Upper lobe of left lung (tissue), 6 donors: ENCODE results near the gene STK10. TPM values are rescaled to one million over a fixed set of nuclear protein-coding genes. Genes with fewer than 3 reads are reported as not detected.

ENCODE experiments used
- ATAC-seq, 2 donors: fragments of 200-7000 bp; cut with Tn5 transposase; one replicate each; pipeline ENCODE4 v1.9.1; 2022; ENCODE audit warnings: mild to moderate bottlenecking in 2 of 2, moderate library complexity in 2 of 2; ENCODE audit not compliant: low FRiP score in 2 of 2
- DNase-seq, 2 donors: peaks; one replicate each; pipeline ENCODE4 v3.0.0-alpha.2; 2019 to 2020
- H3K27ac ChIP-seq, 4 donors: fragments of 200-600 bp; sonication (generic); one replicate each; pipeline ENCODE4 v1.5.1; 2016 to 2019
- H3K27me3 ChIP-seq, 4 donors: fragments of 200-600 bp; sonication (generic); one replicate each; pipeline ENCODE4 v1.5.1; 2017 to 2019
- H3K36me3 ChIP-seq, 4 donors: fragments of 200-600 bp; sonication (generic); one replicate each; pipeline ENCODE4 v1.5.1; 2016 to 2019
- H3K4me1 ChIP-seq, 4 donors: fragments of 200-600 bp; sonication (generic); one replicate each; pipeline ENCODE4 v1.5.1; 2018 to 2019
- H3K4me3 ChIP-seq, 4 donors: fragments of 200-600 bp; sonication (generic); one replicate each; pipeline ENCODE4 v1.5.1; 2017 to 2019; ENCODE audit warnings: mild to moderate bottlenecking in 2 of 4, moderate library complexity in 1 of 4
- H3K9me3 ChIP-seq, 4 donors: fragments of 200-600 bp; sonication (generic); one replicate each; pipeline ENCODE4 v1.5.1; 2018 to 2019
- EP300 ChIP-seq, 4 donors: sonication (generic); formaldehyde crosslinking; IDR thresholded peaks; one replicate each; pipeline ENCODE4 v1.5.1; 2017; ENCODE audit warnings: antibody characterized with exemption in 4 of 4, control low read depth in 2 of 4
- POLR2A ChIP-seq, 4 donors: fragments of 450-650 bp; IDR thresholded peaks; one replicate each; pipeline ENCODE4 v1.5.1; 2016 to 2017; ENCODE audit warnings: antibody characterized with exemption in 4 of 4, mild to moderate bottlenecking in 2 of 4
- POLR2AphosphoS5 ChIP-seq, 2 donors: sonication (generic); formaldehyde crosslinking; IDR thresholded peaks; one replicate each; pipeline ENCODE4 v1.5.1; 2017; ENCODE audit warnings: antibody characterized with exemption in 2 of 2
- WGBS, 2 donors: methylation state at CpG; one replicate each; pipeline ENCODE4 v1.1.5; 2017 to 2018; 5-methylcytosine and 5-hydroxymethylcytosine counted together
- total RNA-seq, 6 donors: library from RNA; depleted of rRNA in 4 of 6; stranded (reverse); fragments of >200 nt in 4 of 6; gene quantifications; one replicate each; pipeline versions ENCODE4 v1.1.0 to v1.2.1, GENCODE V29; 2016 to 2021
- TF ChIP-seq, protein P1 (sequence below), 6 experiments: fragments of 450-650 bp in 4 of 6; fragments of 200-600 bp in 2 of 6; sonication (generic) in 2 of 6; IDR thresholded peaks; one replicate each; pipeline ENCODE4 v1.5.1; 2016 to 2019; ENCODE audit warnings: antibody characterized with exemption in 6 of 6
- donor health status: DM: no; HTN: no; CAD: no; lungs with moderate emphysema.
- donor health status: DM: no; HTN: yes; CAD: no; lungs with severe emphysema.

STK10 gene
- total RNA-seq, 6 donors from 2014 or later, result 50.6 to 170 (median 60.5) TPM

DNA sequence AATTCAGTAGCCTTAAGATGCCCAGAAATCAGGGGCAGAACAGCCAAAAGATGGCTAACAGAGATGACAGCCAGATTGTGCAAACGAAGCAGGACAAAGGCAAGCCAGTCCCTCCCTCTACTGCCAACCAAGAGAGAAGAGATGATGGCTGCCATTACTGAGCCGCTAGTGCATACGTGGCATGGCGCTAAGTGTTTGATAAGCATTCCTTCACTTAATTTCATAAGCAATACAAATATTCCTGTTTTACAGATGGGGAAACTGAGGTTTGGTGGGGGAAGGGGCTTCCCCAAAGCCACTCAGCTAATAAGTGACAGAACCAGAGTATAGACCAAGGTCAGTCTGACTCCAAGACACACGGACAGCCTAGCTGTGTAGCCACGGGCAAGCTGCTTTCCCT lies 44.1 kb downstream of the STK10 start:
- Histone ChIP-seq H3K4me1 (peaks cover 8 to 24% (median 13%) of the 10 kb centered on the region in 4 donors), H3K36me3 (peaks cover 0 to 11% (median 0%) of the 10 kb centered on the region in 4 donors), H3K27me3 (no peaks in the 10 kb centered on the region), H3K9me3 (no peaks in the 10 kb centered on the region), H3K4me3 (no peak overlapping the region), H3K27ac (peak overlapping the region in 1 of 4 donors; percentile 40)
- DNase-seq (no peak), ATAC-seq (no peak)
- 83 to 94% methylated on average over 4 to 6 of the region's 6 CpGs for WGBS, 2 donors
- TF ChIP-seq, protein P1, sequence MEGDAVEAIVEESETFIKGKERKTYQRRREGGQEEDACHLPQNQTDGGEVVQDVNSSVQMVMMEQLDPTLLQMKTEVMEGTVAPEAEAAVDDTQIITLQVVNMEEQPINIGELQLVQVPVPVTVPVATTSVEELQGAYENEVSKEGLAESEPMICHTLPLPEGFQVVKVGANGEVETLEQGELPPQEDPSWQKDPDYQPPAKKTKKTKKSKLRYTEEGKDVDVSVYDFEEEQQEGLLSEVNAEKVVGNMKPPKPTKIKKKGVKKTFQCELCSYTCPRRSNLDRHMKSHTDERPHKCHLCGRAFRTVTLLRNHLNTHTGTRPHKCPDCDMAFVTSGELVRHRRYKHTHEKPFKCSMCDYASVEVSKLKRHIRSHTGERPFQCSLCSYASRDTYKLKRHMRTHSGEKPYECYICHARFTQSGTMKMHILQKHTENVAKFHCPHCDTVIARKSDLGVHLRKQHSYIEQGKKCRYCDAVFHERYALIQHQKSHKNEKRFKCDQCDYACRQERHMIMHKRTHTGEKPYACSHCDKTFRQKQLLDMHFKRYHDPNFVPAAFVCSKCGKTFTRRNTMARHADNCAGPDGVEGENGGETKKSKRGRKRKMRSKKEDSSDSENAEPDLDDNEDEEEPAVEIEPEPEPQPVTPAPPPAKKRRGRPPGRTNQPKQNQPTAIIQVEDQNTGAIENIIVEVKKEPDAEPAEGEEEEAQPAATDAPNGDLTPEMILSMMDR (IDR thresholded peaks at IDR 0.05), result no peak
- no peak for TF ChIP-seq EP300 (IDR thresholded peaks at IDR 0.05)
- TF ChIP-seq POLR2AphosphoS5 (IDR thresholded peaks at IDR 0.05), result no peak
- TF ChIP-seq POLR2A (IDR thresholded peaks at IDR 0.05), result no peak

DNA sequence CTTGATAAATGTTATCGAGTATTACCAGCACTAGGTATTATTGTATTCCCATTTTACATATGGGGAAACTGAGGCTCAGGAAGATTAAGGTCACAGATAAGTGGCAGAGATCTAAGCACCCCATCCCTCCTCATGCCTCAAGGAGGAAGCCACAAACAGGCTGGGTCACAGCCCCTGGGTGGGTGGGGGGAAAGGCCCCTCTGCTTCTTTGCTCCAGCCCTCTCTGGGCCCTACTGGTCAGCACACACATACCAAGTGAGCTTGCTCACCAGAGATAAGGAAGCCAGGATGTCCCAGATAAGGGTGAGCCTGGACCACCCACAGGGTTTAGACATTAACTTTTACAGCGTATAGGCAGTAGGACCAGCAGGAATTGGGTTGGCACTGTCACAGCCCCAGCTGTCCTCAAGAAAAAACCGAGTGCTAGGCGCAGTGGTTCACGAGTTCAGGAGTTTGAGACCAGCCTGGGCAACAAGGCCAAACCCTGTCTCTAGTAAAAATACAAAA lies 45.3 kb downstream of the STK10 start:
- Histone ChIP-seq H3K4me1 (peaks cover 7 to 22% (median 13%) of the 10 kb centered on the region in 4 donors), H3K9me3 (no peaks in the 10 kb centered on the region), H3K36me3 (peaks cover 0 to 5% (median 0%) of the 10 kb centered on the region in 4 donors), H3K27ac (no peak overlapping the region), H3K27me3 (no peaks in the 10 kb centered on the region), H3K4me3 (no peak overlapping the region)
- WGBS, 2 donors, result 76 to 85% methylated on average over 5 of the region's 5 CpGs
- TF ChIP-seq POLR2AphosphoS5 (IDR thresholded peaks at IDR 0.05) (no peak), EP300 (IDR thresholded peaks at IDR 0.05) (no peak), POLR2A (IDR thresholded peaks at IDR 0.05) (no peak)
- TF ChIP-seq, protein P1 (IDR thresholded peaks at IDR 0.05), result no peak
- ATAC-seq (no peak), DNase-seq (no peak)

DNA sequence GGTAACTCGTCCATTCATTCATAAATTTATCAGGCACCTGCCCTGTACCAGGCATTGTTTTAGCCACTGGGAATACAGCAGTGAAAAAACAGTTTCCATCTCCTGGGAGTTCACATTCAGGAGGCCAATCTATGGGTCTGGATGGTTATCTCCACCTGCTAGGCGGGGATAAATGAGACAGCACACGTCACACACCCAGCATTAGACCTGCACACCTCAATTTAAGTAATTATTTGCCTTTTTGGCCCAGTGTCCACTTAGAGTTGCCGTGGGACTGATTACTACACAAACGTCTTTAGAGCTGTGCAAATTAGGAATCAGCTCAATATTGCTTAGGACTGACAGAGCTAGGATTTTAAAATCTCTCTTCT lies 46.1 kb downstream of the STK10 start:
- no peaks in the 10 kb centered on the region for H3K27me3 ChIP-seq
- DNase-seq (no peak), ATAC-seq (no peak)
- no peak for TF ChIP-seq POLR2A (IDR thresholded peaks at IDR 0.05)
- TF ChIP-seq POLR2AphosphoS5 (IDR thresholded peaks at IDR 0.05), result no peak
- TF ChIP-seq EP300 (IDR thresholded peaks at IDR 0.05), result no peak
- TF ChIP-seq, protein P1 (IDR thresholded peaks at IDR 0.05), result no peak
- 75 to 80% methylated on average over 4 to 5 of the region's 5 CpGs for WGBS, 2 donors
- peaks cover 7 to 22% (median 13%) of the 10 kb centered on the region in 4 donors for H3K4me1 ChIP-seq
- H3K36me3 ChIP-seq, result peaks cover 0 to 4% (median 0%) of the 10 kb centered on the region in 4 donors
- H3K4me3 ChIP-seq, result no peak overlapping the region
- no peaks in the 10 kb centered on the region for H3K9me3 ChIP-seq
- H3K27ac ChIP-seq, result no peak overlapping the region

DNA sequence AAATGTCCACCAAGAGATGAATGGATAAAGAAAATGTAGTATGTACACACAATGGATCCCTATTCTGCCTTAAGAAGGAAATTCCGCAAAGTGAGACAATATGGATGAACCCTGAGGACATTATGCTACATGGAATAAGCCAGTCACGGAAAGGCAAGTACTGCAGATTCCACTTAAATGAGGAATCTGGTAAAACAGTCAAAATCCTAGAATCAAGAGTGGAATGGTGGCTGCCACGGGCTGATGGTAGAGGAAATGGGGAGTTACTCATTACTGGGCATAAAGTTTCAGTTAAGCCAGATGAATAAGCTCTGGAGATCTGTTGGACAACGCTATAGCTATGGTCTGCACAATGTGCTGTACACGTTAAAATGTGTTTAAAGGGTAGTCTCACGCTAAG lies 47.2 kb downstream of the STK10 start:
- DNase-seq (no peak), ATAC-seq (no peak)
- H3K27ac ChIP-seq, result no peak overlapping the region
- H3K9me3 ChIP-seq, result no peaks in the 10 kb centered on the region
- TF ChIP-seq POLR2AphosphoS5 (IDR thresholded peaks at IDR 0.05) (no peak), EP300 (IDR thresholded peaks at IDR 0.05) (no peak), POLR2A (IDR thresholded peaks at IDR 0.05) (no peak)
- 83 to 86% methylated on average over 6 of the region's 6 CpGs for WGBS, 2 donors
- no peaks in the 10 kb centered on the region for H3K36me3 ChIP-seq
- no peaks in the 10 kb centered on the region for H3K27me3 ChIP-seq
- peaks cover 6 to 22% (median 12%) of the 10 kb centered on the region in 4 donors for H3K4me1 ChIP-seq
- H3K4me3 ChIP-seq, result no peak overlapping the region

DNA sequence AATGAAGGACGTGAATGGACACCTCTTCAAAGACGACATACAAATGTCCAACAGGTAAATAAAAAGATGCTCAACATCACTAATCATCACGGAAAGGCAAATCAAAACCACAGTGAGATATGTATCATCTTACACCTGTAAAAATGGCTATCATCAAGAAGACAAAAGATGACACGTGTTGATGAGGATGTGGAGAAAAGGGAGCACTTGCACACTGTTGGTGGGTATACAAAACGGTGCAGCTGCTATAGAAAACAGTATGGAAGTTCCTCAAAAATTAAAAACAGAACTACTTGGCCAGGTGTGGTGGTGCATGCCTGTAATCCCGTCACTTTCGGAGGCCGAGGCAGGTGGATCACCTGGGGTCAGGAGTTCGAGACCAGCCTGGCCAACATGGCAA lies 47.9 kb downstream of the STK10 start:
- DNase-seq (no peak), ATAC-seq (no peak)
- Histone ChIP-seq H3K27ac (no peak overlapping the region), H3K36me3 (no peaks in the 10 kb centered on the region), H3K4me1 (peaks cover 6 to 20% (median 12%) of the 10 kb centered on the region in 4 donors), H3K4me3 (no peak overlapping the region), H3K9me3 (no peaks in the 10 kb centered on the region), H3K27me3 (no peaks in the 10 kb centered on the region)
- TF ChIP-seq POLR2AphosphoS5 (IDR thresholded peaks at IDR 0.05), result no peak
- no peak for TF ChIP-seq POLR2A (IDR thresholded peaks at IDR 0.05)
- TF ChIP-seq, protein P1 (IDR thresholded peaks at IDR 0.05), result no peak
- TF ChIP-seq EP300 (IDR thresholded peaks at IDR 0.05), result no peak
- WGBS, 2 donors, result 84 to 90% methylated on average over 9 of the region's 9 CpGs
